ENCODE data around the gene CAVIN4.

The CAVIN4 gene, protein sequence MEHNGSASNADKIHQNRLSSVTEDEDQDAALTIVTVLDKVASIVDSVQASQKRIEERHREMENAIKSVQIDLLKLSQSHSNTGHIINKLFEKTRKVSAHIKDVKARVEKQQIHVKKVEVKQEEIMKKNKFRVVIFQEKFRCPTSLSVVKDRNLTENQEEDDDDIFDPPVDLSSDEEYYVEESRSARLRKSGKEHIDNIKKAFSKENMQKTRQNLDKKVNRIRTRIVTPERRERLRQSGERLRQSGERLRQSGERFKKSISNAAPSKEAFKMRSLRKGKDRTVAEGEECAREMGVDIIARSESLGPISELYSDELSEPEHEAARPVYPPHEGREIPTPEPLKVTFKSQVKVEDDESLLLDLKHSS

DNA sequence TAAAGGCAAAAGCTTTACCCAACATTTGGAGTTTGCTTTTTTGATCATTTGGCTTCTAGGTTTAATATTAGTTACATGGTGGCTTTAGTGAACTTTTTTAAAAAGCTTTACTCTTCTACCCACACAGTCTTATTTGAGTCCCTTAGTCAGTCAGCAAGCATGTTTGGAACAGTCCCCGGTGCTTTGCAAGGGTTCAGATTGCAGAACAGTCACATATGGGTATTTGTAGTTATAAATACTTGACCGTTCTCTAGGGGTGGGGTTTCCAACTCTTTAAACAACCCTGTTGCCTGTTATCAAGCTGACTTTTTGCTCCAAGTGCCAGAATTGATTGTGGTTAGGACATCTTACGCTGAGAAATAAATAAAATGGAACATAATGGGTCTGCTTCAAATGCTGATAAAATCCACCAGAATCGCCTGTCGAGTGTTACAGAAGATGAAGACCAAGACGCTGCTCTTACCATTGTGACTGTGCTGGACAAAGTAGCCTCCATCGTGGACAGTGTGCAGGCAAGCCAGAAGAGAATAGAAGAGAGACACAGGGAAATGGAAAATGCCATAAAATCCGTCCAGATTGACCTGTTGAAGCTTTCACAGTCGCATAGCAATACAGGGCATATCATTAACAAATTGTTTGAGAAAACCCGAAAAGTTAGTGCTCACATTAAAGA is at the start of gene CAVIN4:
CAVIN4 (plus strand) TSS at position 304 of the 673 bp plus-strand sequence; CDS start at position 369, 65 bp downstream.
- H3K36me3 ChIP-seq (replicated peaks; ENCODE audit: low read depth, low read length) = no peaks in the 10 kb centered on the region
- H3K79me2 ChIP-seq (ENCODE audit: low read length) = no peaks in the 10 kb centered on the region
- no peak within 1 kb of the TSS for H3K4me3 ChIP-seq (ENCODE audit: low read length)
- no peaks in the 10 kb centered on the region for H4K20me1 ChIP-seq (ENCODE audit: insufficient read depth, low read length)
- no peak within 1 kb of the TSS for H3K27ac ChIP-seq (ENCODE audit: low read length)
- no peak within 1 kb of the TSS for H3K4me2 ChIP-seq (ENCODE audit: low read length)
- H2AFZ ChIP-seq (ENCODE audit: low read depth, low read length) = no peak within 1 kb of the TSS
- TF ChIP-seq, protein P1, sequence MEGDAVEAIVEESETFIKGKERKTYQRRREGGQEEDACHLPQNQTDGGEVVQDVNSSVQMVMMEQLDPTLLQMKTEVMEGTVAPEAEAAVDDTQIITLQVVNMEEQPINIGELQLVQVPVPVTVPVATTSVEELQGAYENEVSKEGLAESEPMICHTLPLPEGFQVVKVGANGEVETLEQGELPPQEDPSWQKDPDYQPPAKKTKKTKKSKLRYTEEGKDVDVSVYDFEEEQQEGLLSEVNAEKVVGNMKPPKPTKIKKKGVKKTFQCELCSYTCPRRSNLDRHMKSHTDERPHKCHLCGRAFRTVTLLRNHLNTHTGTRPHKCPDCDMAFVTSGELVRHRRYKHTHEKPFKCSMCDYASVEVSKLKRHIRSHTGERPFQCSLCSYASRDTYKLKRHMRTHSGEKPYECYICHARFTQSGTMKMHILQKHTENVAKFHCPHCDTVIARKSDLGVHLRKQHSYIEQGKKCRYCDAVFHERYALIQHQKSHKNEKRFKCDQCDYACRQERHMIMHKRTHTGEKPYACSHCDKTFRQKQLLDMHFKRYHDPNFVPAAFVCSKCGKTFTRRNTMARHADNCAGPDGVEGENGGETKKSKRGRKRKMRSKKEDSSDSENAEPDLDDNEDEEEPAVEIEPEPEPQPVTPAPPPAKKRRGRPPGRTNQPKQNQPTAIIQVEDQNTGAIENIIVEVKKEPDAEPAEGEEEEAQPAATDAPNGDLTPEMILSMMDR (IDR thresholded peaks at IDR 0.05; ENCODE audit: low read depth, low read length) = no peak
- no peak for TF ChIP-seq EZH2phosphoT487 (IDR thresholded peaks at IDR 0.05; ENCODE audit: low read depth)
- no peaks in the 10 kb centered on the region for H3K27me3 ChIP-seq (ENCODE audit: low read depth, low read length)
- H3K9me3 ChIP-seq (ENCODE audit: insufficient read depth, low read length) = no peaks in the 10 kb centered on the region
- H3K9ac ChIP-seq (ENCODE audit: low read length) = no peak within 1 kb of the TSS
- no peaks in the 10 kb centered on the region for H3K4me1 ChIP-seq (ENCODE audit: low read length)

DNA sequence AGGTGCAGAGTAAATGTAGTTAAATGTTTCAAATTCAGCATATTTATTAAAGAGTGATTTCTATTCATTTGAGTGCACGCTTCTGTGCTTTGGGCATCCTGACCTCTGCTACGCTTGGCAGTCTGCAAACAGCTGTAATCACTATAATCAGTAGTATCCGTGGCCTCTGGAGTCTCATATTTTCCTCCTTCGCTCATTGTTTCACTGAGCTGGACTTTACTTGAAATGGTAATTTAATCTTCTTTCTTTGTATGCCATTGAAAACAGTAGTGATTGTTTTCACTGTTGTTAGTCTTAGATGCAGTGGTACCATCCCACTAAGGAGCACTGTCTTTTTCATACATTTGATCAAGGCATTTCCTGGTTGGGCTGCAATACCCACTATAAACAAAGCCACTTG is 43.5 kb upstream of the CAVIN4 start:
- Histone ChIP-seq H3K27me3 (ENCODE audit: low read depth, low read length) (no peaks in the 10 kb centered on the region), H3K4me3 (ENCODE audit: low read length) (no peak overlapping the region), H3K9me3 (ENCODE audit: insufficient read depth, low read length) (no peaks in the 10 kb centered on the region), H3K79me2 (ENCODE audit: low read length) (no peaks in the 10 kb centered on the region), H2AFZ (ENCODE audit: low read depth, low read length) (no peak overlapping the region), H3K4me1 (ENCODE audit: low read length) (no peaks in the 10 kb centered on the region), H3K4me2 (ENCODE audit: low read length) (no peak overlapping the region), H3K9ac (ENCODE audit: low read length) (no peak overlapping the region), H3K36me3 (replicated peaks; ENCODE audit: low read depth, low read length) (no peaks in the 10 kb centered on the region), H3K27ac (ENCODE audit: low read length) (no peak overlapping the region), H4K20me1 (ENCODE audit: insufficient read depth, low read length) (no peaks in the 10 kb centered on the region)
- TF ChIP-seq, protein P1 (IDR thresholded peaks at IDR 0.05; ENCODE audit: low read depth, low read length) = no peak
- TF ChIP-seq EZH2phosphoT487 (IDR thresholded peaks at IDR 0.05; ENCODE audit: low read depth) = no peak

DNA sequence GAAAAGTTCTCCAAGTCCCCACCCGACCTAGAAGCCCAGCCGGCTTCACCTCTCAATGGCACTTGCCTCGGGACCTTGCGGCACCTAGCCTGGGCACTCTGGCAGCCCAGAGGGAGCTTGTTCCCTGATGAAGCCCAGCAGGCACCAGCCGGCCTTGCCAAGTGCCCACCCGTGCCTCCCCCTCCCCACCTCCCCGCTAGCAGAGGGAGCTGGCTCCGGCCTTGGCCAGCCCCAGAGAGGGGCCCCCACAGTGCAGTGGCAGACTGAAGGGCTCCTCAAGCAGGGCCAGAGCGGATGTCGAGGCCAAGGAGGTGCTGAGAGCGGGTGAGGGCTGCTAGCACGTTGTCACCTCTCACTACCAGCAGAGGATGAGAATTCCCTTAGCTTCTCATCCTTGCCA is 37.6 kb upstream of the CAVIN4 start:
- Histone ChIP-seq H3K9me3 (ENCODE audit: insufficient read depth, low read length) (no peaks in the 10 kb centered on the region), H3K4me2 (ENCODE audit: low read length) (no peak overlapping the region), H3K4me3 (ENCODE audit: low read length) (no peak overlapping the region), H3K9ac (ENCODE audit: low read length) (no peak overlapping the region), H3K27me3 (ENCODE audit: low read depth, low read length) (no peaks in the 10 kb centered on the region), H2AFZ (ENCODE audit: low read depth, low read length) (no peak overlapping the region), H3K27ac (ENCODE audit: low read length) (no peak overlapping the region), H4K20me1 (ENCODE audit: insufficient read depth, low read length) (no peaks in the 10 kb centered on the region), H3K36me3 (replicated peaks; ENCODE audit: low read depth, low read length) (no peaks in the 10 kb centered on the region), H3K79me2 (ENCODE audit: low read length) (no peaks in the 10 kb centered on the region), H3K4me1 (ENCODE audit: low read length) (no peaks in the 10 kb centered on the region)
- no peak for TF ChIP-seq EZH2phosphoT487 (IDR thresholded peaks at IDR 0.05; ENCODE audit: low read depth)
- TF ChIP-seq, protein P1 (IDR thresholded peaks at IDR 0.05; ENCODE audit: low read depth, low read length) = no peak

DNA sequence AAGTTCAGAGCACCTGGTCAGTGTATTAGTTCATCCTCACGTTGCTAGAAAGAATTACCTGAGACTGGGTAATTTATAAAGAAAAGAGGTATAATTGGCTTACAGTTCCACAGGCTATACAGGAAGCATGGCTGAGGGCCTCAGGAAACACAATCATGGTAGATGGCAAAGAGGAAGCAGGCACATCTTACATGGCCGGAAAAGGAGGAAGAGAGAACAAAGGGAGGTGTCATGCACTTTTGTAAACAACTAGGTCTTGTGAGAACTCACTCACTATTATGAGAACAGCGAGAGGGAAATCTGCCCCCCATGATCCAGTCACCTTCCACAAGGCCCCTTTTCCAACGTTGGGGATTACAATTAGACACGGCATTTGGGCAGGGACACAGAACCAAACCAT is 28.8 kb upstream of the CAVIN4 start:
- Histone ChIP-seq H3K4me2 (ENCODE audit: low read length) (no peak overlapping the region), H3K27me3 (ENCODE audit: low read depth, low read length) (no peaks in the 10 kb centered on the region), H3K4me1 (ENCODE audit: low read length) (peaks cover 5% of the 10 kb centered on the region; the same call in 1 of the 2 replicates), H4K20me1 (ENCODE audit: insufficient read depth, low read length) (no peaks in the 10 kb centered on the region), H3K4me3 (ENCODE audit: low read length) (no peak overlapping the region), H3K36me3 (replicated peaks; ENCODE audit: low read depth, low read length) (peaks cover 2% of the 10 kb centered on the region), H3K9me3 (ENCODE audit: insufficient read depth, low read length) (no peaks in the 10 kb centered on the region), H2AFZ (ENCODE audit: low read depth, low read length) (no peak overlapping the region), H3K79me2 (ENCODE audit: low read length) (no peaks in the 10 kb centered on the region), H3K27ac (ENCODE audit: low read length) (no peak overlapping the region), H3K9ac (ENCODE audit: low read length) (no peak overlapping the region)
- TF ChIP-seq, protein P1 (IDR thresholded peaks at IDR 0.05; ENCODE audit: low read depth, low read length) = no peak
- TF ChIP-seq EZH2phosphoT487 (IDR thresholded peaks at IDR 0.05; ENCODE audit: low read depth) = no peak
